GM12864 (cell line): ENCODE results near the gene TAF11L12.
"Not testable (repeated sequence)": the region's sequence is repeated elsewhere in the genome, so short reads cannot be mapped to it uniquely, and the experiment has no call there.

Source experiments
- DNase-seq: peaks from one replicate; pipeline ENCODE4 v3.0.0-alpha.2; 2011; ENCODE audit warnings: low read depth
- H3K4me3 ChIP-seq: 2 replicates; pipeline ENCODE4 v1.5.1; 2011; ENCODE audit warnings: mild to moderate bottlenecking, low read depth, low read length, control low read depth
- CTCF ChIP-seq: IDR thresholded peaks from 2 replicates; pipeline ENCODE4 v1.5.1; 2011; ENCODE audit warnings: low read depth, mild to moderate bottlenecking, moderate library complexity, low read length, control low read depth, inconsistent platforms; ENCODE audit errors: missing control alignments

TAF11L12 gene

GRCh38 chr5:17610092-17610491 lies at the start of gene TAF11L12:
Gene TAF11L12, plus strand, starts transcription at chr5:17610392.
- DNase-seq, H3K4me3 ChIP-seq: not testable (repeated sequence)

GRCh38 chr5:17585658-17586057 lies 24.5 kb upstream of the TAF11L12 start, which contains the start of gene TAF11L7:
Gene TAF11L7, minus strand, starts transcription at chr5:17585758.
- not testable (repeated sequence) for DNase-seq, H3K4me3 ChIP-seq

DNA sequence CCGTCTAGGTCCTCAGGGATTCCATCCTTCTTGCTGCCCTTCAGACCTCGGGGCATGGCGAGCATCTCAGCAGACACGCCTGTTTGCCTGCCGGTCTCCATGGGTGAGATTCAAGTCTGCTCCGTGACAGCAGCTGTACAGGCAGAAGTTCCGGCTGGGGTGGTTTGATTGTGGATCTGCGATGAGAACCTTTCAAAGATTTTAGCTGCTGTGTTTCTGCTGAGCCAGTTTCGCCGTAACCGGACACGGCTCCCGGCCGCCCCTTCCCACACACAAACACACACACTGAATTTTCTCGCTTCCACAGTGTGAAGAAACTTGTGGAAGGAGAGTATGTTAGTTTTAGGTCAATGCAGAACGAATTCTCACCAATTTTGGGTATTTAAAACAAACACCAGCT lies 19.3 kb upstream of the TAF11L12 start, which contains the start of gene TAF11L8:
Gene TAF11L8 (minus strand): TSS at position 101 of the 400 bp plus-strand sequence.
- H3K4me3 ChIP-seq, DNase-seq: not testable (repeated sequence)

GRCh38 chr5:17594255-17594654 lies 15.9 kb upstream of the TAF11L12 start, which contains the start of gene TAF11L9:
Gene TAF11L9, minus strand, starts transcription at chr5:17594394.
- H3K4me3 ChIP-seq, DNase-seq: not testable (repeated sequence)

- H3K4me3 ChIP-seq, DNase-seq: not testable (repeated sequence)
Measured at GRCh38 chr5:17597728-17598127, 12.5 kb upstream of the TAF11L12 start, which contains the start of gene TAF11L10. Gene TAF11L10, minus strand, starts transcription at chr5:17597828.

- not testable (repeated sequence) for DNase-seq, H3K4me3 ChIP-seq
Measured at GRCh38 chr5:17603880-17604279, 6.3 kb upstream of the TAF11L12 start, which contains the start of gene TAF11L11. Gene TAF11L11, plus strand, starts transcription at chr5:17604183.

GRCh38 chr5:17604951-17605350 lies 5.2 kb upstream of the TAF11L12 start:
- no peak overlapping the region for H3K4me3 ChIP-seq
- DNase-seq = no peak
- no peak for TF ChIP-seq CTCF

- DNase-seq, H3K4me3 ChIP-seq: not testable (repeated sequence)
Measured at GRCh38 chr5:17607461-17607860, 2.7 kb upstream of the TAF11L12 start.

GRCh38 chr5:17614872-17615605 lies 4.8 kb downstream of the TAF11L12 start:
- no peak for DNase-seq
- TF ChIP-seq CTCF = no peak
- no peak overlapping the region for H3K4me3 ChIP-seq

GRCh38 chr5:17619354-17619753 lies 9.2 kb downstream of the TAF11L12 start:
- no peak overlapping the region for H3K4me3 ChIP-seq
- TF ChIP-seq CTCF = no peak
- DNase-seq = no peak

DNA sequence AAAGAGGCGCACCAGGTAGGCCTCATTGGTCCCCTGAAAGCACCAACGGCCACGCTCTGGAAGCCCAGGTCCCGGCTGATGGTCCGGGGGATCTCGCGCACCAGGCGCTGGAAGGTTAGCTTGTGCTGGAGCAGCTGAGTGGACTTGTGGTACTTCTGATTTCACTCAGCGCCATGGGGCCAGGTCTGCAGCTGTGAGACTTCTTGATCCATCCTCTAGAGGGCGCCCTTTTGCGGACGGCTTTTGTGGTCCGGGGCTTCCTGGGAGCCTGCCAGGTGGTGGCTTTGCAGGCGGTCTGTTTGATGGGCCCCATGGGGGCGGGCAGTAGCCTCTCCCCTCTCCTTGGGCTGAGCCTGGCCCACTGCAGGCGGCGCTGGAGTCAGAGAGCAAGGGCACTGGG lies 10.4 kb downstream of the TAF11L12 start:
- peak; percentile 26 for TF ChIP-seq CTCF
- DNase-seq = no peak

More for the DNA sequence above, 10.4 kb downstream of the TAF11L12 start:
- H3K4me3 ChIP-seq = no peak overlapping the region
